DMS53 (cell line): Measurements from ENCODE around the gene ALOX15B.
"Not testable (repeated sequence)": the region's sequence is repeated elsewhere in the genome, so short reads cannot be mapped to it uniquely, and the experiment has no call there.

ENCODE experiments used
- DNase-seq: peaks from one replicate; lab custom pipeline; 2025; lab: John Stamatoyannopoulos, UW

Gene ALOX15B

DNA sequence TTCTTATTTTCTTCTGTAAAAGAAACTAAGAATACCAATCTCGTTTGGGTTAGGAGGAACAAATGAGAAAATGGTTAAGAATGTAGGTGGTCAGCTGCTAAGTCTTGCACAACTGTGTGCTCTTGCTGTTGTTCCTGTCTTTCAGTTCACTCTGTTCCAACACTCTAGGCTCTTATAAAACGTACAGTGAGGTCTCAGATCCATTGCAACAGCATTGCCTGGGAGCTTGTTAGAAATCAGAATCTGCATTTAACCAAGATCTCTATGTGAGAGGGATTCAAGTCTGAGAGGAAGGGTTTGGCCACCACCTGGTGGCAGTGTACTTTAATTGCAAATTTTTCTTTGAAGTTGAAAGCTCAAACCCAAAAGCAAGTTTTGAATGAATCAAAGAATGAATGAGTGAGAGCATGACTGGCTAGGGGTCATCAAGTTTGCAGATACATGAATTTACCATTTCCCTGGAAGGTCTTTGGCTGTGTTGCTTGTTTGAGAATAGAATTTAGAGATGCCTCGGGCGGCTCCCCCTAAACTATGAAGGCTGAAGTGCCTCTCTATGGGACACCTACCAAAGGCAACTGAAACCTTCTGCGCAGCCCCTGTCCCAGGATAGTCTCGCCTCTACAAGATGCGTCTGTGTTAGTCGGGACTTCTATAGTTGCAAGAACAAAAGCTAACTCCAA lies 2.5 kb downstream of the ALOX15B start:
- DNase-seq, result peak; percentile 87

DNA sequence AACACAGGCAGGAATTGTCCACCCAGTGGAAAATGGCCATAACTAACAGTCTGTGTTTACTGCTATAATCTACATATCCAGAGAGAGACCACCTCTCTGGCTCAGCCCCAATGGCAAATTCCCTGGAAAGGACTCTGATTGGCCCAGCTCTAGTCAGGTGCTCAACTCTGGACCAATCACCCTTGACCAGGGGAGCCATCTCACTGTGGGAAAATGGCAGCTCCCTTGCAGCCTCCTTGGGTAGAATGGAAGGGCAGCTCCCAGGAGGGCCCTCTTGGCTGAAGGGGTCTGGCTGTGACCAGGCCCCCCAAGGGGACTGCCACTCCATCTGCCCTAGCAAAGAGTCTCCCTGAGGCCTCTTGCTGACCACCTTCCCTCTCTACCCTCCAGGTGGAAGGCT lies 3.1 kb downstream of the ALOX15B start:
- no peak for DNase-seq

DNA sequence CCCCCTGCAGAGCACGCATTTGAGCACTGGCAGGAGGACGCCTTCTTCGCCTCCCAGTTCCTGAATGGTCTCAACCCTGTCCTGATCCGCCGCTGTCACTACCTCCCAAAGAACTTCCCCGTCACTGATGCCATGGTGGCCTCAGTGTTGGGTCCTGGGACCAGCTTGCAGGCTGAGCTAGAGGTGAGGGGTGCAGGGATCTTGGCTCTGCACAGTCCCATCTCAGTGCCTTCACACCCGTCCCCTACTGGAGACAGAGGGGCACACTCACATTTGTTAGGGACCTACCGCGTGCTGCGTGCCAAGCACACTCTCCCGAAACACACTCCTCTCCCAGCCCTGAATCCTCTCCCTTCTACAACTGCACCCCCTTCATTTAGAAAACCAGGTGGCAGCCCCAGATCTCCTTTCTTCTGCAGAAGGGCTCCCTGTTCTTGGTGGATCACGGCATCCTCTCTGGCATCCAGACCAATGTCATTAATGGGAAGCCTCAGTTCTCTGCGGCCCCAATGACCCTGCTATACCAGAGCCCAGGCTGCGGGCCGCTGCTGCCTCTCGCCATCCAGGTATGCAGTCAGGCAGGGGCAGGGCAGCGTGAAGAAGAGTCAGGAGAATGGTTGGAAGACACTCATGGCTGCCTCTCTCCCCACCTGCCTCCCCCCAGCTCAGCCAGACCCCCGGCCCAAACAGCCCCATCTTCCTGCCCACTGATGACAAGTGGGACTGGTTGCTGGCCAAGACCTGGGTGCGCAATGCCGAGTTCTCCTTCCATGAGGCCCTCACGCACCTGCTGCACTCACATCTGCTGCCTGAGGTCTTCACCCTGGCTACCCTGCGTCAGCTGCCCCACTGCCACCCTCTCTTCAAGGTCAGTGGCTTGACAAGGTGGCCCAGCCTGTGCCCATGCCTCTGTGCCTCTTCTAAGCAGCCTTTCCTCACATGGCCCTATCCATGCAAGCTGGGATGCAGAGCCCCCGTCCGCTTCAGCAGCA lies 6.3 kb downstream of the ALOX15B start:
- no peak for DNase-seq

DNA sequence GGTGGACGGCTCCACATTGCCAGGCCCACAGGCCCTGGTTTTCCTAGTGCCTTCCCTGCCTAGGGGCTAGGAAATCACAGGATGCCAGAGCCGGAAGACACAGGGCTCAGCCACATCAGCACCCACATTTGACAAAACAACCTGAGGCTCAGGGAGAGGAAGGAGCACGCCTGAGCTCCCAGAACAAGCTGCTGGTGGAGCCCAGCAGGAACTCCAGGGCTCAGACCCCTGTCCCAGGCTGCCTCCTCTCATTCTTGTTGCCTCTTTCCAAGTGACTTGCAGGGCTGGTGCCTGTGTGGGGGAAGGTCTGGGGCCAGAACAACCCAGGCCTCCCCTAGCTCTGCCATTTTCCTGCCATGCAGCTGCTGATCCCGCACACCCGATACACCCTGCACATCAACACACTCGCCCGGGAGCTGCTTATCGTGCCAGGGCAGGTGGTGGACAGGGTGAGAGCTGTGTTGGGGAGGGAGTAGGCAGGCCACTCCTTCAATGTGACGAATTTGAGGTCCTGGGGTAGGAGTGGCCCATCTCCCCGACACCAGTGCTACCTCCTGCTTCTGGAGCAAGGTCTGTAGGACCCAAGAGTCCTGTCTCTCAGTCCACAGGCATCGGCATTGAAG lies 7.6 kb downstream of the ALOX15B start:
- no peak for DNase-seq

DNA sequence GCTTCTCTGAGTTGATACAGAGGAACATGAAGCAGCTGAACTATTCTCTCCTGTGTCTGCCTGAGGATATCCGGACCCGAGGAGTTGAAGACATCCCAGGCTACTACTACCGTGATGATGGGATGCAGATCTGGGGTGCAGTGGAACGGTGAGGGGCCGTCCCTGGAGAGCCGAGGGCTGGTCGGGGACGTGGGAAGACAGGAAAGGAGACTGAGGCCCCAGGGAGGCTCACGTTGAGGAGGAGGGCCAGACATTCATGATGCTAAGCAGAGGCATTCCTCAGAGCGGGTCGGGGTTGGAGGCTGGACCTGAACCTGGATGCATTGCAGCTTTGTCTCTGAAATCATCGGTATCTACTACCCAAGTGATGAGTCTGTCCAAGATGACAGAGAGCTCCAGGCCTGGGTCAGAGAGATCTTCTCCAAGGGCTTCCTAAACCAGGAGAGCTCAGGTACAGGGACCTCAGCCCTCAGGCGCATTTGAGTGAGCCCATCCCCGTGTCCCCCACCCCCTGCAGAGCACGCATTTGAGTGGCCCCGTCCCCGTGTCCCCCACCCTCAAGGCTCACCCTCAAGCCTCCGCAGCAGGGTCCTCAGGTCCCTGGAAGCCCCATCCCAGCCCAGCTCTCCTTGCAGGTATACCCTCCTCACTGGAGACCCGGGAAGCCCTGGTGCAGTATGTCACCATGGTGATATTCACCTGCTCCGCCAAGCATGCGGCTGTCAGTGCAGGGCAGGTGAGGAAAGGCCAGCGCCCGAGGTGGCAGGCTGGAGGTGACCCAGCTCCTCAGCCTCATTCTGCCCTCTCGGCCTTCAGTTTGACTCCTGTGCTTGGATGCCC lies 8.3 kb downstream of the ALOX15B start:
- DNase-seq, result no peak

DNA sequence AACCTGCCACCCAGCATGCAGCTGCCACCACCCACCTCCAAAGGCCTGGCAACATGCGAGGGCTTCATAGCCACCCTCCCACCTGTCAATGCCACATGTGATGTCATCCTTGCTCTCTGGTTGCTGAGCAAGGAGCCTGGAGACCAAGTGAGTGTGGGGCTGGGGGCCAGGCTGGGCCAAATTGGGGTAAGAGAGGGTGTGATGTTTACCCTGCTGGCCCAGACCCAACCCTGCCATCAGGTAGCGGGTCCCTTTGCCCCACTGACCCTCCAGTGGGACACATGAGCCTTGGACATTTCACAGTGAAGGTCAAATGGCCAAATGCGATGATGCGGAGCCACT lies 8.9 kb downstream of the ALOX15B start:
- DNase-seq, result no peak

DNA sequence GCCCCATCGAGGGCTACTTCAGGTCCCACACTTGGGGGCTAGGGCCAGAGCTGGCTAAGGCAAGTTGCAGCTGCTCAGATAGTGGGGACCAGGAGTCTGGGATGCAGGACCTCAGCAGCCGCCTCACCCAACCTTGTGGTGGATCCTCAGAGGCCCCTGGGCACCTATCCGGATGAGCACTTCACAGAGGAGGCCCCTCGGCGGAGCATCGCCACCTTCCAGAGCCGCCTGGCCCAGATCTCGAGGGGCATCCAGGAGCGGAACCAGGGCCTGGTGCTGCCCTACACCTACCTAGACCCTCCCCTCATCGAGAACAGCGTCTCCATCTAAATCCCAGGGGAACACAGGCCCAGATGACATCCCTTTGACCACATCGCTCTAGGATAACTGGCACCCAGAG lies 9.4 kb downstream of the ALOX15B start:
- DNase-seq, result no peak

DNA sequence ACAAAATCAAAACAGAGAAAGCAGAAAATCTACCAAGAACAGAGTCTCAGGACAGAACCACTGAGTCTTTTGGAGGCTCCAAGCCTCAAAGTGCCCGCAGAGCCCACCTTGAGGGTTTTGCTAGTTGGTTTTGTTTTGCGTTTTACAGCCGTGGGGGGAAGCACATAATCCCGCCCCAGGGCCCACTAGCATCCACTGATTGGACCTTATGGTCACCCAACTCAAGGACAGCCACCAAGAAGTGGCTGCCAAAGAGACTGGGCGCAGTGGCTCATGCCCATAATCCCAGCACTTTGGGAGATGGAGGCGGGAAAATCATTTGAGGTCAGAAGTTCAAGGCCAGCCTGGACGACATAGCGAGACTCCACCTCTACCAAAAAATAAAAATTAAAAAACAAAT lies 9.9 kb downstream of the ALOX15B start:
- DNase-seq, result no peak

DNA sequence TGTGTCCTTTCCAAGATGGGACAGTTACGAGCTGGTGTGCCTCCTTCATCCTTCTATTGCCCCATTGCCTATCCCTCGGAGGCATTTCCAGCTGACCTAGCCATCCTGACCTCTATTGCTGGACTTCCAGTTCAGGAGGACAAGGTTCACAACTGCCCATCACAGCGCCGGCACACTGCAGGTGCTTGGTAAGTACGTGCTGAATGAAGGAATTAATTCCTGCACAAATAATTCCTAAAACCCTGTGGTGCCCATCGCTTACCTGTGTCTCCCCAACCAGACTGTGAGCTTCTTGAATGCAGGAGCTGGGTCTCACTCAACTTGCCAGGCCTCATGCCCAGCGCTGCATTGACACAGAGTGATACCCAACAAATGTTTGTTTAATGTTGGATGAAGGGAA lies 13.0 kb downstream of the ALOX15B start:
- no peak for DNase-seq

DNA sequence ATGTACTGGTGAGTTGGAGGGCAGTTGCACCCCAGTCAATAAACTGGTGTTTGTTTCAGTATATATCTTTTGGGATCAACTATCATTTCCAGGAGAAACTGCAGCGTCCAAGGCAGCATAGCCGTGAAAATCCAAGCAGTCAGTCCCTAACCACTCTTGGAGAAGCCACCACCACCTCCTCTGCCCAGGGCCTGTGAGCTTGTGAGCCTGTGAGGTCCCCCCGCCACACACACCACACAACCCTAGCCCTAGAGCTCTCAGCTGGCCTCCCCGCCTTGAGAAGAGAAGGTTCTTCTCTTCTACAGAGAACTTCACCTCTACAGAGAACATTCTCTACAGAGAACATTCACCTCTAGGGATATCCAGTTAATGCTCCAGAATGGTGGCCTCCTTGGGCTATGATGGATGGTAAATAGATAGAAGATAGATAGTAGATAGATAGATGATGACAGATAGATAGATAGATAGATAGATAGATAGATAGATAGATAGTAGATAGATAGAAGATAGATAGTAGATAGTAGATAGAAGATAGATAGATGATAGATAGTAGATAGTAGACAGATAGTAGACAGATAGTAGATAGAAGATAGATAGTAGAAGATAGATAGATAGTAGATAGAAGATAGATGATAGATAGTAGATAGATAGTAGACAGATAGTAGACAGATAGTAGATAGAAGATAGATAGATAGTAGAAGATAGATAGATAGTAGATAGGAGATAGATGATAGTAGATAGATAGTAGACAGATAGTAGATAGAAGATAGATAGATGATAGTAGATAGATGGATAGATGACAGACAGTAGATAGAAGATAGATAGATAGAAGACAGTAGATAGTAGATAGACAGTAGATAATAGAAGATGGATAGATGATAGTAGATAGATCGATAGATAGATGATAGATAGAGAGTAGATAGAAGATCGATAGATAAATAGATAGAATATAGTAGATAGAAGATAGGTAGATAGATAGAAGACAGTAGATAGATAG lies 13.7 kb downstream of the ALOX15B start:
- DNase-seq, result no peak

DNA sequence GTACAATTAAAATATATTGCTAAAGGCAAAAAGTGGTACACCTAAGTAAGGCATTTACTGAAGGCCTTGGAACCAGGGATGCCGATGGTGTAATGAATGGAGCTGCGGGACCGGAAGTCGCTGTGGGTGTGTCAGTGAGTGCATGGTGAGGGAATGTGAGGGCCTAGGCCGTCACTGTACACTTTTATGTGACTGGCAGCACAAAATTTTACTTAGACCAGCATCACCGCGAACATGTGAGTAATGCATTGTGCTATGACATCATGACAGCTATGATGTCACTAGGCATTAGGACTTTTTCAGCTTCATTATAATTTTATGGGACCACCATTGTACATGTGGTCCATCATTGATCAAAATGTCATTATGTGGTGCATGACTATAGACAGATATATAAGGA lies 14.7 kb downstream of the ALOX15B start:
- DNase-seq, result no peak

DNA sequence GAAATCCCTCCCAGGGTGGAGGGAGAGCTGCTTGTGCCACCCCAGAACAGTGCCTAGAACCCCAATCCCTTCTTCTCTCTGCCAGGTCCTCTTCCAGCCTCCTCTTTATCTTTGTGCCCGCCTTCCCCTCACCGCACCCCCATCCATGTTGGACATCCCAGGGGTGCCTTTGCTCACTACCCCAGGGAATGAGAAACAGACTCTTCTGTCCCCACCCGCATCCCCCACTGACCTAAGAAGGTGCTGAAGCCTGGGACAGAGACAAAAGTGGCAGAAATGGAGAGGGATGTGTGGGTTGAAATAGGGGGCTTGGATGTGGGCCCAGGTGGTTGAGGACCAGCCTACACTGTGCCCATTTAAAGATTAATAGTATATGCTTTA lies 17.0 kb downstream of the ALOX15B start:
- DNase-seq, result no peak

DNA sequence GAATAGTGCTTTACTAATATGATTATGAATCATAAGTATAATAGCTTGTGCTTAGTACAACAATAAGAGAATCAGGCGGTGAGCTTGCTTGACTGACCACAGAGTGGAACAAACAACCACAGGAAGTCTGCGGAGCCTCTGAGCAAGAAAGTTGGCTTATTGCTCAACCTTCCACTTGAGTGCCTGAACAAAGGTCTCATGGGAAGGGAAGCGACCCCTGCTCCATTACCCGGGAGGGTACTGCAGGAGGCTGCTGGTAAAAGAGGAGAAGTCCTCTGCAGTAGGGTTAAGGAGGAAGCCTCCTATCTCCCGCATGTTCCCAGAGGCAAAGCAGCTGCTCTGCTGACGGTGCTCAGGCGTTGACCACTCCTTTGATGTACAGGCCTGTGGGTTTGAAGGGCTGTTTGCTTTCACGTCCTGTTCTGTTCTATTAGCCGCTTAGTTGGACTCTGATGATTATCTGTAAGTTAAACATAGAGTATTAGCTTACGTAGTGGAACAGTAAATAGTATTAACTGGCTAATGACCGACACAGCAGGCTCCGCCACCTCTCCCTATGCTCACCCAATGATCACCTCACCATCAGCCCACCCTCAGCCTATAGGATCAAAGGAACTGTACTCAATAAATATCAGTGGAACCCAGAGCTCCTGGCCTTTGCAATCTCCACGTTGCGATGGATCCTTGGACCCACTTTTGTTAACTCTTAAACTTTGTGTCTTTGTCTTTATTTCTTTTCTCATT lies 17.5 kb downstream of the ALOX15B start:
- DNase-seq, result peak; percentile 47

DNA sequence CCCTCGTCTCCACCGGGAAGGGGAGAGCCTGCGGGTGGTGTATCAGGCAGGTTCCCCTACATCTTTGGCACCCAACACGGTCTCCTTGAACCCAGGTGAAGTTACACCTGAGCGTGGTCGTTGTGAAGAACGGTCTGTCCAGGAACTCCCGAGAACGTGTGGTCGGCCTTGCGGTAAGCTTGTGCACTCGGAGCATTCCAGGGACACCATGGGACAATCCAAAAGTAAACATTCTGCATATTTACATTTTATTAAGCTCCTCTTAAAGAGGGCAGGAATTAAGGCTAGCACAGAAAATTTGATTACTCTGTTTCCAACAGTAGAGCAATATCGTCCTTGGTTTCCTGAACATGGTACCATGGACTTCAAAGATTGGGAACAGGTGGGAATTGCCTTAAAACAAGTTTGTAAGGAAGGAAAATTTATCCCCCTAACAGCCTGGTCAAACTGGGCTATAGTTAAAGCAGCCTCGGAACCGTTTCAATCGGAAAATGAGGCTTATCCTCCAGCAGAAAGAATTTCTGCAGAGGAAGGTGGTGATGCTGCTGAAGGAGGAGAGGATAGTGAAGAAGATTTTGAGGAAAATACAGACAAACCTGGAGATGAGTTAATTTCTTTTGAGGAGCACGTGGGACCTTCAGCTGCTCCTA lies 18.2 kb downstream of the ALOX15B start:
- DNase-seq, result peak; percentile 40

DNA sequence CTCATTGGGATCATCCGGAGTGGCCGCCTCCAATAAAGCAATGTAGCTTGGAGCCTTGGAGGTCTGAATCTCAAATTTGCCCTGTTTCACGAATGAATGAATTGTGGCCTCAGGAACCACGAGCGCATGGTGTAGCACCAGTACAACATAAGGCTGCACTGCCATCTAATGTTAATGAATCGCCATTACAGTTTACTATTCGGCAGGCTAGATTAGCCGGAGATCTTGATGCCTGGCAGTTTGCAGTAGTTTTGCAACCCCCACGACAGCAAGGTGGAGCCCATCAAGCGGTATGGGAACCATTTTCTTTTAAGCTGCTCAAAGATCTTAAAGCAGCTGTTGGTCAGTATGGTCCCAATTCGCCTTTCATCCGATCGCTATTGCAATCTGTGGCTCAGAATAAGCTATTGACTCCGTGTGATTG lies 18.8 kb downstream of the ALOX15B start:
- DNase-seq, result peak; percentile 94

DNA sequence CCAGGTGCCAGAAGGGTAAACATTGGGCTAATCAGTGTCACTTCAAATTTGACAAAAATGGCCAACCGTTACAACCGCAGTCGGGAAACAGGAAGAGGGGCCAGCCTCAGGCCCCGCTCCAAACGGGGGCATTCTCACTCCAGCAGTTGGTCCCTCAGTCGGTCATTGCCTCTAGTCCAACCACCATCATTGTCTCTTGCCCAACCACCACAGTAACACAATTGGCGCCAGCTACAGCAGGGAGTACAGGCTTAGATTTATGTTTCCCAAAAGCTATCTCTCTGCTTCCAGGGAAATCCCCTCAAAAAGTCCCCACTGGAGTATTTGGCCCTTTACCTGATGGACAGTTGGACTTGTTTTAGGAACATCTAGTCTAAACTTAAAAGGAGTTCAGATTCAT lies 20.3 kb downstream of the ALOX15B start:
- DNase-seq, result peak; percentile 24

DNA sequence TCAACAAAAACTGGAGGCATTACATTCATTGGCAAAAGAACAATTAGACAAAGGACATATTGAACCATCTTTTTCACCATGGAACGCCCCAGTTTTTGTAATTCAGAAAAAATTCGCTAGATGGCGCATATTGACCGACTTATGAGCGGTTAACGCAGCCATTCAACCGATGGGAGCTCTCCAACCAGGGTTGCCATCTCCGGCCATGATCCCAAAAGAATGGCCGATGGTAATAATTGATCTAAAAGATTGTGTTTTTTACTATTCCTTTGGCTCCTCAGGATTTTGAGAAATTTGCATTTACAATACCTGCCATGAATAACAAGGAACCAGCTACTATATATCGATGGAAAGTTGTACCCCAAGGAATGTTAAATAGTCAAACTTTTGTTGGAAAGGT lies 21.4 kb downstream of the ALOX15B start:
- peak; percentile 89 for DNase-seq

DNA sequence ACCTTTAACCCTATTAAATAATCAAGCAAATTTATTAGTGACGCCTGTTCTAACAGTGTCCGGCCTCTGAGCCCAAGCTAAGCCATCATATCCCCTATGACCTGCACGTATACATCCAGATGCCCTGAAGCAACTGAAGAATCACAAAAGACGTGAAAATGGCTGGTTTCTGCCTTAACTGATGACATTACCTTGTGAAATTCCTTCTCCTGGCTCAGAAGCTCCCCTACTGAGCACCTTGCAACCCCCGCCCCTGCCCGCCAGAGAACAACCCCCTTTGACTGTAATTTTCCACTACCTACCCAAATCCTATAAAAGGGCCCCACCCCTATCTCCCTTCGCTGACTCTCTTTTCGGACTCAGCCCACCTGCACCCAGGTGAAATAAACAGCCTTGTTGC lies 23.0 kb downstream of the ALOX15B start:
- DNase-seq, result not testable (repeated sequence)

DNA sequence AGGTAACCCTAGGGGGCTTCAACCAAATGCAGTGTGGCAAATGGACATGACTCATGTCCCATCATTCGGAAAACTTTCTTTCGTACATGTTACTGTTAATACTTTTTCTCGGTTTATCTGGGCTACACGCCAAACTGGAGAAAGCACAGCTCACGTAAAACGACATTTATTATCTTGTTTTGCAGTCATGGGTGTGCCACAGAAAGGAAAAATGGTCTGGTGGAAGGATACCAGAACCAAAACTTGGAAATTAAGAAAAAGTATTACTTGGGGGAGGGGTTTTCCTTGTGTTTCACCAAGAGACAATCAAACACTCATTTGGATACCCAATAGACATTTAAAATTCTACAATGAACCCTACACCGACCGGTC lies 23.6 kb downstream of the ALOX15B start:
- no peak for DNase-seq
